Left ventricle myocardium inferior (tissue), 1 donor: Measurements from ENCODE around the gene THSD7B. TPM values are rescaled to one million over a fixed set of nuclear protein-coding genes. Genes with fewer than 3 reads are reported as not detected.

Experiments used
- DNase-seq: peaks from one replicate; pipeline ENCODE4 v3.0.0-alpha.2; 2020
- H3K27ac ChIP-seq: fragments of 200-600 bp; replicated peaks from 2 replicates; pipeline ENCODE4 v1.8.0; 2021
- H3K27me3 ChIP-seq: fragments of 200-600 bp; 2 replicates; pipeline ENCODE4 v1.8.0; 2021; ENCODE audit warnings: low read depth
- H3K36me3 ChIP-seq: fragments of 200-600 bp; 2 replicates; pipeline ENCODE4 v1.8.0; 2021
- H3K4me1 ChIP-seq: fragments of 200-600 bp; 2 replicates; pipeline ENCODE4 v1.8.0; 2021
- H3K4me3 ChIP-seq: fragments of 200-600 bp; 2 replicates; pipeline ENCODE4 v1.8.0; 2021; ENCODE audit warnings: mild to moderate bottlenecking, moderate library complexity
- H3K9me3 ChIP-seq: fragments of 200-600 bp; replicated peaks from 2 replicates; pipeline ENCODE4 v1.8.0; 2021
- CTCF ChIP-seq: fragments of 200-600 bp; IDR thresholded peaks from 2 replicates; pipeline ENCODE4 v1.8.0; 2021; ENCODE audit warnings: antibody characterized with exemption, mild to moderate bottlenecking, borderline replicate concordance
- intact Hi-C: fragments of 100-400 bp; cut with micrococcal nuclease; formaldehyde crosslinking; loops from one replicate; pipeline ENCODE4 v1.11.0; 2022
- total RNA-seq: library from RNA; stranded (reverse); fragmentation: NEBNext Ultra II Directional; extraction: Animal tissue kit (Norgen Biotek cat#: 25700); gene quantifications from one replicate; pipeline ENCODE4 v1.2.1, GENCODE V29; 2021
- donor health status: DM: no; HTN: yes; CAD: no; lungs with severe emphysema.

THSD7B gene
- total RNA-seq, 1 donor from 2014 or later = 0.22 TPM

GRCh38 chr2:137183206-137183898 is 418.0 kb downstream of the THSD7B start:
- intact Hi-C loops = no loop called here
- no peak for TF ChIP-seq CTCF
- H3K27ac ChIP-seq = no peak overlapping the region

GRCh38 chr2:137185378-137186078 is 420.2 kb downstream of the THSD7B start:
- no peaks in the 10 kb centered on the region for H3K27me3 ChIP-seq
- H3K4me3 ChIP-seq = no peak overlapping the region
- no peak for TF ChIP-seq CTCF
- H3K27ac ChIP-seq = no peak overlapping the region
- H3K4me1 ChIP-seq = no peaks in the 10 kb centered on the region
- intact Hi-C loops = no loop called here
- no peaks in the 10 kb centered on the region for H3K36me3 ChIP-seq
- peaks cover 9% of the 10 kb centered on the region for H3K9me3 ChIP-seq
- no peak for DNase-seq

More at GRCh38 chr2:137183206-137183898, 418.0 kb downstream of the THSD7B start:
- DNase-seq = no peak
- no peak overlapping the region for H3K4me3 ChIP-seq
- no peaks in the 10 kb centered on the region for H3K4me1 ChIP-seq
- no peaks in the 10 kb centered on the region for H3K36me3 ChIP-seq
- no peaks in the 10 kb centered on the region for H3K27me3 ChIP-seq
- peaks cover 9% of the 10 kb centered on the region for H3K9me3 ChIP-seq

GRCh38 chr2:137187216-137187615 is 421.9 kb downstream of the THSD7B start:
- Histone ChIP-seq H3K27me3 (no peaks in the 10 kb centered on the region), H3K9me3 (peaks cover 9% of the 10 kb centered on the region), H3K4me1 (no peaks in the 10 kb centered on the region), H3K4me3 (no peak overlapping the region), H3K27ac (no peak overlapping the region), H3K36me3 (no peaks in the 10 kb centered on the region)
- intact Hi-C loops = no loop called here
- no peak for TF ChIP-seq CTCF
- DNase-seq = no peak

GRCh38 chr2:137190411-137191195 is 425.3 kb downstream of the THSD7B start:
- DNase-seq = peak; percentile 22
- Histone ChIP-seq H3K4me3 (no peak overlapping the region), H3K36me3 (no peaks in the 10 kb centered on the region), H3K27ac (no peak overlapping the region), H3K27me3 (no peaks in the 10 kb centered on the region), H3K4me1 (no peaks in the 10 kb centered on the region), H3K9me3 (peaks cover 2% of the 10 kb centered on the region)
- no peak for TF ChIP-seq CTCF
- intact Hi-C loops = no loop called here

GRCh38 chr2:137192366-137193310 is 427.3 kb downstream of the THSD7B start:
- H3K27ac ChIP-seq = no peak overlapping the region
- H3K9me3 ChIP-seq = no peaks in the 10 kb centered on the region
- H3K36me3 ChIP-seq = no peaks in the 10 kb centered on the region
- DNase-seq = no peak
- H3K4me1 ChIP-seq = no peaks in the 10 kb centered on the region
- H3K27me3 ChIP-seq = no peaks in the 10 kb centered on the region
- no peak for TF ChIP-seq CTCF
- H3K4me3 ChIP-seq = no peak overlapping the region
- intact Hi-C loops = no loop called here
